Transverse colon (tissue), 4 donors: ENCODE data around the gene ZRANB3.

Experiments used
- CTCF ChIP-seq, 5 experiments: fragments of 200-600 bp in 3 of 5; fragments of 450-650 bp in 2 of 5; sonication (generic) in 3 of 5; IDR thresholded peaks; 1 replicate in 2 of 5; 2 replicates in 3 of 5; pipeline ENCODE4 v1.5.1; 2016 to 2017; ENCODE audit warnings: antibody characterized with exemption in 5 of 5, inconsistent platforms in 3 of 5, mild to moderate bottlenecking in 2 of 5, moderate library complexity in 1 of 5
- POLR2A ChIP-seq: fragments of 450-650 bp; IDR thresholded peaks from one replicate; pipeline ENCODE4 v1.6.1; 2016; ENCODE audit warnings: antibody characterized with exemption, mild to moderate bottlenecking, moderate library complexity
- POLR2AphosphoS5 ChIP-seq, 3 donors: sonication (generic); formaldehyde crosslinking; IDR thresholded peaks; one replicate each; pipeline ENCODE4 v1.6.1; 2016; ENCODE audit warnings: antibody characterized with exemption in 3 of 3

- no peak for TF ChIP-seq CTCF (IDR thresholded peaks at IDR 0.05)
- TF ChIP-seq POLR2A = no peak
- TF ChIP-seq POLR2AphosphoS5 (IDR thresholded peaks at IDR 0.05) = no peak
Observed at GRCh38 chr2:135144343-135144742, 386.7 kb downstream of the ZRANB3 start.
